HepG2 (cell line): ENCODE measurements around the gene PDZD8. TPM values are rescaled to one million over a fixed set of nuclear protein-coding genes. Genes with fewer than 3 reads are reported as not detected.

Experiments
- ATAC-seq: fragments of 200-7000 bp; cut with Tn5 transposase; 3 replicates; pipeline ENCODE4 v1.9.1; 2020; ENCODE audit warnings: mild to moderate bottlenecking, moderate library complexity
- BruUV-seq: library from RNA; stranded (reverse); fragments of 400-500 nt; replicated peaks from 2 replicates; lab custom pipeline; 2021; lab: Mats Ljungman, UMichigan
- CTCF ChIA-PET: fragments of 300-600 bp; formaldehyde crosslinking; extraction: SDS; loops from one replicate; lab custom pipeline; 2021; ENCODE audit warnings: low total read pairs, inconsistent platforms, low intra/inter-chr PET ratio; lab: Yijun Ruan, JAX
- POLR2A ChIA-PET: fragments of 350-600 bp; sonication (Branson Sonifier 250); formaldehyde crosslinking; loops from one replicate; lab custom pipeline; 2020; ENCODE audit warnings: antibody characterized with exemption, inconsistent platforms; lab: Yijun Ruan, JAX
- DNase-seq: peaks from one replicate; pipeline ENCODE4 v3.0.0-alpha.2; 2015; ENCODE audit warnings: low spot score
- FAIRE-seq: peaks from 3 replicates; lab custom pipeline; 2011; peaks lifted over from hg19 to GRCh38; lab: Jason Lieb, UNC
- H2AFZ ChIP-seq: one replicate; pipeline ENCODE4 v1.6.1; 2011; ENCODE audit warnings: low read length, inconsistent platforms
- H3K27ac ChIP-seq: fragments of 300-600 bp; 3 replicates; pipeline ENCODE4 v1.8.0; 2011; ENCODE audit warnings: mixed run types, mild to moderate bottlenecking, mixed read lengths, low read length, inconsistent platforms; ENCODE audit not compliant: insufficient read depth; ENCODE audit errors: extremely low read length
- H3K27me3 ChIP-seq, 2 experiments: fragments of 200-600 bp in 1 of 2; 2 replicates in 1 of 2; 3 replicates in 1 of 2; pipeline versions ENCODE4 v1.6.0 to v1.8.0; 2011; ENCODE audit warnings: low read length in 2 of 2, mild to moderate bottlenecking in 2 of 2, moderate library complexity in 2 of 2, inconsistent platforms in 1 of 2; ENCODE audit not compliant: insufficient read depth in 2 of 2, control insufficient read depth in 1 of 2
- H3K36me3 ChIP-seq, 2 experiments: fragments of 200-600 bp in 1 of 2; replicated peaks in 1 of 2; 2 replicates in 1 of 2; 3 replicates in 1 of 2; pipeline versions ENCODE4 v1.5.1 to v1.8.0; 2011; ENCODE audit warnings: low read length in 2 of 2, inconsistent platforms in 1 of 2; ENCODE audit not compliant: insufficient read depth in 2 of 2, control insufficient read depth in 1 of 2
- H3K4me1 ChIP-seq: 2 replicates; pipeline ENCODE4 v1.5.1; 2012; ENCODE audit warnings: low read length, inconsistent platforms; ENCODE audit not compliant: insufficient read depth
- H3K4me2 ChIP-seq: 2 replicates; pipeline ENCODE4 v1.6.0; 2011; ENCODE audit warnings: low read depth, low read length, inconsistent platforms
- H3K4me3 ChIP-seq, 3 experiments: fragments of 200-600 bp in 1 of 3; sonication (generic), shearing (Covaris generic) in 1 of 3; replicated peaks in 1 of 3; 2 replicates each; pipeline ENCODE4 v1.5.1; 2011 to 2016; ENCODE audit warnings: low read length in 3 of 3, inconsistent platforms in 2 of 3, low read depth in 2 of 3, mild to moderate bottlenecking in 2 of 3, control low read depth in 1 of 3, mixed read lengths in 1 of 3; ENCODE audit not compliant: insufficient read depth in 1 of 3
- H3K79me2 ChIP-seq: one replicate; pipeline ENCODE4 v1.6.1; 2011; ENCODE audit warnings: low read length, inconsistent platforms; ENCODE audit not compliant: insufficient read depth
- H3K9ac ChIP-seq: 2 replicates; pipeline ENCODE4 v1.6.0; 2011; ENCODE audit warnings: mild to moderate bottlenecking, low read depth, low read length, inconsistent platforms; ENCODE audit not compliant: insufficient read depth
- H3K9me3 ChIP-seq: 2 replicates; pipeline ENCODE4 v1.5.1; 2012; ENCODE audit warnings: mild to moderate bottlenecking, low read length
- H4K20me1 ChIP-seq: 2 replicates; pipeline ENCODE4 v1.6.0; 2011; ENCODE audit warnings: inconsistent platforms, mild to moderate bottlenecking, low read length, moderate library complexity; ENCODE audit not compliant: insufficient read depth
- CBX5 ChIP-seq: sonication (generic); formaldehyde crosslinking; IDR thresholded peaks from 2 replicates; pipeline ENCODE4 v1.4.0; 2020; ENCODE audit warnings: missing genetic modification reagents, borderline replicate concordance
- CEBPB ChIP-seq: IDR thresholded peaks from 2 replicates; pipeline ENCODE4 v1.6.1; 2011; ENCODE audit warnings: low read depth, low read length, improper control_type of control experiment, borderline replicate concordance
- CEBPG ChIP-seq: IDR thresholded peaks from 2 replicates; pipeline ENCODE4 v1.6.1; 2016
- ELF3 ChIP-seq: IDR thresholded peaks from 2 replicates; pipeline ENCODE4 v1.6.1; 2016; ENCODE audit warnings: missing genetic modification reagents, missing compliant biosample characterization
- GLI4 ChIP-seq: sonication (generic); formaldehyde crosslinking; IDR thresholded peaks from 2 replicates; pipeline ENCODE4 v1.5.1; 2020; ENCODE audit warnings: missing genetic modification reagents, mild to moderate bottlenecking, moderate library complexity, borderline replicate concordance
- TEAD3 ChIP-seq: optimal IDR thresholded peaks from 2 replicates; pipeline ENCODE3; 2016; ENCODE audit warnings: borderline replicate concordance
- TEF ChIP-seq: sonication (generic); formaldehyde crosslinking; IDR thresholded peaks from 2 replicates; pipeline ENCODE4 v1.5.0; 2020; ENCODE audit warnings: missing genetic modification reagents
- XBP1 ChIP-seq: sonication (generic); formaldehyde crosslinking; IDR thresholded peaks from 2 replicates; pipeline ENCODE4 v1.5.0; 2020; ENCODE audit warnings: missing genetic modification reagents
- ZNF143 ChIP-seq: sonication (generic); formaldehyde crosslinking; IDR thresholded peaks from 2 replicates; pipeline ENCODE4 v1.4.0; 2020; ENCODE audit warnings: missing genetic modification reagents
- ZNF276 ChIP-seq: sonication (generic); formaldehyde crosslinking; IDR thresholded peaks from 2 replicates; pipeline ENCODE4 v1.4.0; 2020; ENCODE audit warnings: mild to moderate bottlenecking, low read depth, missing genetic modification reagents
- WGBS: methylation state at CpG from one replicate; pipeline ENCODE4 v1.1.6; 2017; ENCODE audit warnings: low lambda C conversion rate; 5-methylcytosine and 5-hydroxymethylcytosine counted together
- in situ Hi-C: cut with HindIII; loops from 2 replicates; pipeline ENCODE4 v1.10.0; 2017; ENCODE audit warnings: low pct_unique_long_range_greater_than_20kb; ENCODE audit not compliant: extremely low pct_ligation_motif_present
- intact Hi-C: fragments of 100-400 bp; cut with micrococcal nuclease; formaldehyde crosslinking; loops from one replicate; pipeline ENCODE4 v1.10.0; 2022; ENCODE audit not compliant: unreplicated experiment
- polyA plus RNA-seq, 8 experiments: library from polyadenylated mRNA; depleted of rRNA in 3 of 8; stranded (reverse) in 7 of 8; unstranded in 1 of 8; fragments of >200 nt; fragmentation: Illumina TruSeq in 4 of 8; extraction: Trizol in 4 of 8; gene quantifications; 2 replicates each; pipeline versions ENCODE4 v1.2.1 to v1.2.3, GENCODE V29; 2011 to 2016; ENCODE audit warnings: low read depth in 4 of 8, missing spikeins in 1 of 8, mixed read lengths in 1 of 8; ENCODE audit not compliant: insufficient read depth in 1 of 8
- total RNA-seq, 5 experiments: library from RNA; depleted of rRNA; stranded (reverse); fragments of >200 nt; fragmentation: Illumina TruSeq; extraction: Trizol; gene quantifications; 2 replicates each; pipeline ENCODE4 v1.2.3, GENCODE V29; 2016; ENCODE audit warnings: low read depth in 1 of 5
- TF ChIP-seq, protein P1 (sequence below): sonication (generic); formaldehyde crosslinking; IDR thresholded peaks from 2 replicates; pipeline ENCODE4 v1.4.0; 2020; ENCODE audit warnings: missing genetic modification reagents

PDZD8 gene
- total and polyA plus RNA-seq, 2 of the 13 experiments (the other 11 are each of a cell fraction or from before 2014, with no cell fraction given): 11.2 to 32.0 TPM

GRCh38 chr10:117256910-117257309 lies 118.3 kb downstream of the PDZD8 start:
- no TSS peak for BruUV-seq
- Histone ChIP-seq H3K4me1 (peaks cover 19% of the 10 kb centered on the region), H2AFZ (no peak overlapping the region), H3K4me2 (no peak overlapping the region), H3K4me3 (no peak overlapping the region), H3K9ac (no peak overlapping the region), H3K79me2 (no peaks in the 10 kb centered on the region), H3K27ac (no peak overlapping the region), H3K27me3 (peaks cover 0 to 26% of the 10 kb centered on the region in 2 experiments; a peak in 3 of 5 replicates), H3K9me3 (no peaks in the 10 kb centered on the region), H4K20me1 (no peaks in the 10 kb centered on the region), H3K36me3 (no peaks in the 10 kb centered on the region)
- intact Hi-C loops (no loop called here), in situ Hi-C loops (no loop called here)
- 6% methylated on average over 8 of the region's 10 CpGs for WGBS
- ATAC-seq (no peak), DNase-seq (no peak), FAIRE-seq (no peak)
- ChIA-PET CTCF (no interaction called here), POLR2A (no interaction called here)
- TF ChIP-seq TEAD3 (CRISPR knock-in tag) (no peak), ELF3 (CRISPR knock-in tag) (no peak), CEBPG (CRISPR knock-in tag) (peak; percentile 24; the same call in 1 of the 2 replicates), CBX5 (CRISPR knock-in tag) (no peak), CEBPB (peak; percentile 84)

DNA sequence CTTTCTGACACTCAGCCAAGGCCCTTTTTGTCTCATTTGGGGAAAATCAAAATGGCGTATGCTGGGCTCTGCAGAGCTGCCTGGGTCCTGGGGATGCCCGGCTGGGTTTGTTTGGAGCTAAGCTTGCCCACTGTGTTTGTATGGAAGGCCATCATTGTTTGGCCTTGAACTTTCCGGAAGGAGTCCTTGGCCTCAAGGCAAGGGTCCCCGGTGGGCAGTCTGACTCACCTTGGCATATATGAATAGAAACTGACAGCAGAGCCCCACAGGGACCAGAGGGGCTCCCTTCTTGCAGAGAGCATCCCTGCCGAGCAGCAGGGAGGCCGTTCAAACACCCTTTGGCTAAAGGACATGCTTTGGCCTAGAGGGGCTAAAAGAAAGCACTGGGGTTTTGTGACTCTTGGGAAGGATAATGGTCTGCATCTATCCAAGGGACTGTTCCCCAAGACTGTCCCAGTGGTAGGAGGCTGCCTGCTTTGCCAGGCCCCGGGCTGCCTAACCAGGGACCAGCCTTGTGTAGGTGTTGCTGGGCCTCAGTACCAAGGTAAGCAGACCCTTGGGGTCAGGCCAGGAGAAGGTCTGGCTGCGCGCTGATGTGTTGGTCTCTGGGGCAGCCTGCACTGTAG lies 119.3 kb downstream of the PDZD8 start:
- H3K4me2 ChIP-seq: no peak overlapping the region
- DNase-seq (no peak), FAIRE-seq (no peak), ATAC-seq (no peak)
- intact Hi-C loops: no loop called here
- no peaks in the 10 kb centered on the region for H3K9me3 ChIP-seq
- POLR2A ChIA-PET: no interaction called here
- H2AFZ ChIP-seq: no peak overlapping the region
- no peak overlapping the region for H3K9ac ChIP-seq
- 67% methylated on average over 4 of the region's 9 CpGs for WGBS
- H3K4me3 ChIP-seq: no peak overlapping the region
- no peaks in the 10 kb centered on the region for H3K36me3 ChIP-seq
- H3K27me3 ChIP-seq: peaks cover 0 to 24% of the 10 kb centered on the region in 2 experiments; a peak in 4 of 5 replicates
- BruUV-seq: no TSS peak
- in situ Hi-C loops: no loop called here
- no peaks in the 10 kb centered on the region for H4K20me1 ChIP-seq
- H3K79me2 ChIP-seq: no peaks in the 10 kb centered on the region
- H3K4me1 ChIP-seq: peaks cover 17% of the 10 kb centered on the region
- no peak overlapping the region for H3K27ac ChIP-seq
- CTCF ChIA-PET: no interaction called here
- TF ChIP-seq TEF (no peak), XBP1 (CRISPR knock-in tag) (no peak), ZNF143 (CRISPR knock-in tag) (no peak), GLI4 (CRISPR knock-in tag) (no peak), ZNF276 (CRISPR knock-in tag) (no peak)
- TF ChIP-seq, protein P1, sequence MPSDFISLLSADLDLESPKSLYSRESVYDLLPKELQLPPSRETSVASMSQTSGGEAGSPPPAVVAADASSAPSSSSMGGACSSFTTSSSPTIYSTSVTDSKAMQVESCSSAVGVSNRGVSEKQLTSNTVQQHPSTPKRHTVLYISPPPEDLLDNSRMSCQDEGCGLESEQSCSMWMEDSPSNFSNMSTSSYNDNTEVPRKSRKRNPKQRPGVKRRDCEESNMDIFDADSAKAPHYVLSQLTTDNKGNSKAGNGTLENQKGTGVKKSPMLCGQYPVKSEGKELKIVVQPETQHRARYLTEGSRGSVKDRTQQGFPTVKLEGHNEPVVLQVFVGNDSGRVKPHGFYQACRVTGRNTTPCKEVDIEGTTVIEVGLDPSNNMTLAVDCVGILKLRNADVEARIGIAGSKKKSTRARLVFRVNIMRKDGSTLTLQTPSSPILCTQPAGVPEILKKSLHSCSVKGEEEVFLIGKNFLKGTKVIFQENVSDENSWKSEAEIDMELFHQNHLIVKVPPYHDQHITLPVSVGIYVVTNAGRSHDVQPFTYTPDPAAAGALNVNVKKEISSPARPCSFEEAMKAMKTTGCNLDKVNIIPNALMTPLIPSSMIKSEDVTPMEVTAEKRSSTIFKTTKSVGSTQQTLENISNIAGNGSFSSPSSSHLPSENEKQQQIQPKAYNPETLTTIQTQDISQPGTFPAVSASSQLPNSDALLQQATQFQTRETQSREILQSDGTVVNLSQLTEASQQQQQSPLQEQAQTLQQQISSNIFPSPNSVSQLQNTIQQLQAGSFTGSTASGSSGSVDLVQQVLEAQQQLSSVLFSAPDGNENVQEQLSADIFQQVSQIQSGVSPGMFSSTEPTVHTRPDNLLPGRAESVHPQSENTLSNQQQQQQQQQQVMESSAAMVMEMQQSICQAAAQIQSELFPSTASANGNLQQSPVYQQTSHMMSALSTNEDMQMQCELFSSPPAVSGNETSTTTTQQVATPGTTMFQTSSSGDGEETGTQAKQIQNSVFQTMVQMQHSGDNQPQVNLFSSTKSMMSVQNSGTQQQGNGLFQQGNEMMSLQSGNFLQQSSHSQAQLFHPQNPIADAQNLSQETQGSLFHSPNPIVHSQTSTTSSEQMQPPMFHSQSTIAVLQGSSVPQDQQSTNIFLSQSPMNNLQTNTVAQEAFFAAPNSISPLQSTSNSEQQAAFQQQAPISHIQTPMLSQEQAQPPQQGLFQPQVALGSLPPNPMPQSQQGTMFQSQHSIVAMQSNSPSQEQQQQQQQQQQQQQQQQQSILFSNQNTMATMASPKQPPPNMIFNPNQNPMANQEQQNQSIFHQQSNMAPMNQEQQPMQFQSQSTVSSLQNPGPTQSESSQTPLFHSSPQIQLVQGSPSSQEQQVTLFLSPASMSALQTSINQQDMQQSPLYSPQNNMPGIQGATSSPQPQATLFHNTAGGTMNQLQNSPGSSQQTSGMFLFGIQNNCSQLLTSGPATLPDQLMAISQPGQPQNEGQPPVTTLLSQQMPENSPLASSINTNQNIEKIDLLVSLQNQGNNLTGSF: no peak
